Activated CD4-positive, alpha-beta T cell treated with anti-CD3 and anti-CD28 coated beads for 36 hours (primary cell): ENCODE measurements around the gene ACVR1. TPM values are rescaled to one million over a fixed set of nuclear protein-coding genes. Genes with fewer than 3 reads are reported as not detected.
"Not testable (repeated sequence)": the region's sequence is repeated elsewhere in the genome, so short reads cannot be mapped to it uniquely, and the experiment has no call there.

Experiments
- ATAC-seq: fragments of 200-7000 bp; cut with Tn5 transposase; one replicate; pipeline ENCODE4 v1.10.0; 2021; ENCODE audit warnings: mild to moderate bottlenecking, moderate library complexity
- CTCF ChIA-PET: fragments of 350-600 bp; sonication (Branson Sonifier 250); formaldehyde crosslinking; loops from one replicate; lab custom pipeline; 2021; ENCODE audit warnings: antibody characterized with exemption; lab: Charles Lee
- POLR2A ChIA-PET: fragments of 350-600 bp; sonication (Branson Sonifier 250); formaldehyde crosslinking; loops from one replicate; lab custom pipeline; 2021; ENCODE audit warnings: antibody characterized with exemption, inconsistent platforms; lab: Charles Lee
- DNase-seq: peaks from one replicate; pipeline ENCODE4 v3.0.0-alpha.2; 2020
- H3K27ac Mint-ChIP-seq: one replicate; pipeline ENCODE4 v1.8.0; 2021; ENCODE audit warnings: mixed read lengths
- H3K27me3 Mint-ChIP-seq: one replicate; pipeline ENCODE4 v1.8.0; 2021; ENCODE audit warnings: mixed read lengths
- H3K36me3 Mint-ChIP-seq: one replicate; pipeline ENCODE4 v1.8.0; 2021; ENCODE audit warnings: low read depth, mixed read lengths
- H3K4me1 Mint-ChIP-seq: one replicate; pipeline ENCODE4 v1.8.0; 2021; ENCODE audit warnings: mixed read lengths
- H3K4me3 Mint-ChIP-seq: one replicate; pipeline ENCODE4 v1.8.0; 2021; ENCODE audit warnings: mild to moderate bottlenecking, moderate library complexity, mixed read lengths
- H3K9me3 Mint-ChIP-seq: one replicate; pipeline ENCODE4 v1.8.0; 2021; ENCODE audit warnings: low read depth, mixed read lengths
- intact Hi-C, 2 experiments: fragments of 100-400 bp; cut with DNase I in 1 of 2; cut with micrococcal nuclease in 1 of 2; formaldehyde crosslinking; loops; one replicate each; pipeline versions ENCODE4 v1.14.2 to v1.15.1; 2022 to 2024; cut with DNase I, micrococcal nuclease
- total RNA-seq, 2 experiments: library from RNA; stranded (reverse); gene quantifications; one replicate each; pipeline ENCODE4 v1.2.3, GENCODE V29; 2021

The ACVR1 gene
- total RNA-seq, 2 experiments from 2014 or later, result 17.1 to 23.0 TPM

GRCh38 chr2:157720504-157720903, 155.6 kb downstream of the ACVR1 start:
- ChIA-PET CTCF (interaction anchor here (0.6 kb wide), 1 partner anchor 31 kb away, joined by 3 read pairs; no protein-coding TSS in a partner anchor), POLR2A (no interaction called here)
- Mint-ChIP-seq H3K27ac (no peak overlapping the region), H3K27me3 (no peaks in the 10 kb centered on the region), H3K36me3 (peaks cover 34% of the 10 kb centered on the region), H3K9me3 (peaks cover 15% of the 10 kb centered on the region), H3K4me1 (no peaks in the 10 kb centered on the region), H3K4me3 (no peak overlapping the region)
- intact Hi-C loops, result no loop called here
- DNase-seq, result no peak
- no peak for ATAC-seq

DNA sequence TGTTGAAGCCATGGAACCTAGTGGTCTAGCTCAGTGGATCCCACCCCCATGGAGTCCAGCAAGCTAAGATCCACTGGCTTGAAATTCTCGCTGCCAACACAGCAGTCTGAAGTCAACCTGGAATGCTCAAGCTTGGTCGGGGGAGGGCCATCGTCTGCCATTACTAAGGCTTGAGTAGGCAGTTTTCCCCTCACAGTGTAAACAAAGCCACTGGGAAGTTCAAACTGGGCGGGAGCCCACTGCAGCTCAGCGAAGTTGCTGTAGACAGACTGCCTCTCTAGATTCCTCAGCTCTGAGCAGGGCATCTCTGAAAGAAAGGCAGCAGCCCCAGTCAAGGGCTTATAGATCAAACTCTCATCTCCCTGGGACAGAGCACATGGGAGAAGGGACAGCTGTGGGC, 171.5 kb downstream of the ACVR1 start:
- ATAC-seq, H3K4me1 Mint-ChIP-seq, H3K36me3 Mint-ChIP-seq, H3K27ac Mint-ChIP-seq, H3K27me3 Mint-ChIP-seq, intact Hi-C loops, DNase-seq, H3K4me3 Mint-ChIP-seq: not testable (repeated sequence)
- ChIA-PET CTCF (interaction anchor here (0.6 kb wide), 1 partner anchor 76 kb away, joined by 5 read pairs; the partner anchor contains the start of gene ACVR1C), POLR2A (interaction anchor here (1.1 kb wide), 1 partner anchor 9 kb away, joined by 3 read pairs; no protein-coding TSS in a partner anchor)
- H3K9me3 Mint-ChIP-seq, result peaks cover 18% of the 10 kb centered on the region

DNA sequence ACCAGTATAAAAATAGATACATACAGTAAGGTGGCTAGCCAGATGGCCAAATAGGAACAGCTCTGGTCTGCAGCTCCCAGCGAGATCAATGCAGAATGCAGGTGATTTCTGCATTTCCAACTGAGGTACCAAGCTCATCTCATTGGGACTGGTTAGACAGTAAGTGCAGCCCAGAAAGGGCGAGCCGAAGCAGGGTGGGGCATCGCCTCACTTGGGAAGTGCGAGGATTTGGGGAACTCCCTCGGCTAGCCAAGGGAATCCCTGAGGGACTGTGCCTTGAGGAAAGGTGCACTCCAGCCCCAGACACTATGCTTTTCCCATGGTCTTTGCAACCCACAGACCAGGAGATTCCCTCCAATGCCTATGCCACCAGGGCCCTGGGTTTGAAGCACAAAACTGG, 172.0 kb downstream of the ACVR1 start:
- DNase-seq, H3K4me1 Mint-ChIP-seq, ATAC-seq, H3K4me3 Mint-ChIP-seq, intact Hi-C loops, H3K27me3 Mint-ChIP-seq, H3K27ac Mint-ChIP-seq, H3K36me3 Mint-ChIP-seq: not testable (repeated sequence)
- H3K9me3 Mint-ChIP-seq, result peaks cover 18% of the 10 kb centered on the region
- CTCF ChIA-PET, result interaction anchor here (0.6 to 1.0 kb wide), 3 partner anchors 35 to 320 kb away, joined by 3 to 6 read pairs (median 3); no protein-coding TSS in a partner anchor
- POLR2A ChIA-PET, result interaction anchor here (1.1 kb wide), 1 partner anchor 9 kb away, joined by 3 read pairs; no protein-coding TSS in a partner anchor

- ChIA-PET CTCF (no interaction called here), POLR2A (no interaction called here)
- intact Hi-C loops, result no loop called here
- peaks cover 12% of the 10 kb centered on the region for H3K9me3 Mint-ChIP-seq
- no peaks in the 10 kb centered on the region for H3K27me3 Mint-ChIP-seq
- DNase-seq (no peak), ATAC-seq (no peak)
- no peak overlapping the region for H3K4me3 Mint-ChIP-seq
- no peaks in the 10 kb centered on the region for H3K4me1 Mint-ChIP-seq
- H3K36me3 Mint-ChIP-seq, result peaks cover 5% of the 10 kb centered on the region
- no peak overlapping the region for H3K27ac Mint-ChIP-seq
Measured at GRCh38 chr2:157699806-157700205, 176.3 kb downstream of the ACVR1 start.

DNA sequence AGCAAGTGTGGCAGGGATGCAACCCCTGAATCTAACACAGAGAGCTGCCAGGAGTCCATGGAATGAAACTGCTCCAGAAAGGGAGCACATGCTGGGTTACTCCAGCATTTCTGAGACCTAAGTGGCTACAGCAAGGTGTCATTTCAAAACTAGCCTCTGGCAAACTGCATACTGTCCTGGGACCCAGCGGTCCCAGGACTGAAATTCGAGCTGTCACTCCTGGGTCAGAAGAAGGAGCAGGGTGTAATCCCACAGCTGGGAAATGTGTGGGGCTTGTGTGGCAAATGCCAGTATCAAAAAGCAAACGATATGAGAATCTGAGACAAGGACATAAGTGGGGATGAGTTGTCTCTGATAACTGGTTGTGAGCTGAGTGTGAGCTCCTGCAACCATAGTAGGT, 177.1 kb downstream of the ACVR1 start:
- POLR2A ChIA-PET, result no interaction called here
- CTCF ChIA-PET, result interaction anchor here (0.6 kb wide), 1 partner anchor 43 kb away, joined by 3 read pairs; no protein-coding TSS in a partner anchor

GRCh38 chr2:157698430-157698829, 177.7 kb downstream of the ACVR1 start:
- Mint-ChIP-seq H3K27me3 (no peaks in the 10 kb centered on the region), H3K4me3 (no peak overlapping the region), H3K36me3 (peaks cover 5% of the 10 kb centered on the region), H3K9me3 (peaks cover 12% of the 10 kb centered on the region), H3K4me1 (no peaks in the 10 kb centered on the region), H3K27ac (no peak overlapping the region)
- intact Hi-C loops, result no loop called here
- ChIA-PET CTCF (interaction anchor here (0.6 to 1.0 kb wide), 3 partner anchors 15 to 43 kb away, joined by 3 read pairs; no protein-coding TSS in a partner anchor), POLR2A (no interaction called here)
- DNase-seq (no peak), ATAC-seq (no peak)

More for the DNA sequence above, 177.1 kb downstream of the ACVR1 start:
- H3K36me3 Mint-ChIP-seq, result peaks cover 5% of the 10 kb centered on the region
- H3K9me3 Mint-ChIP-seq, result peaks cover 12% of the 10 kb centered on the region
- H3K27me3 Mint-ChIP-seq, result no peaks in the 10 kb centered on the region
- H3K27ac Mint-ChIP-seq, result no peak overlapping the region
- ATAC-seq (no peak), DNase-seq (no peak)
- intact Hi-C loops, result no loop called here
- H3K4me1 Mint-ChIP-seq, result no peaks in the 10 kb centered on the region
- H3K4me3 Mint-ChIP-seq, result no peak overlapping the region

GRCh38 chr2:157696036-157696435, 180.1 kb downstream of the ACVR1 start:
- intact Hi-C loops, result no loop called here
- H3K4me3 Mint-ChIP-seq, result no peak overlapping the region
- DNase-seq (no peak), ATAC-seq (no peak)
- H3K36me3 Mint-ChIP-seq, result peaks cover 3% of the 10 kb centered on the region
- no peaks in the 10 kb centered on the region for H3K4me1 Mint-ChIP-seq
- H3K27ac Mint-ChIP-seq, result no peak overlapping the region
- ChIA-PET CTCF (interaction anchor here (0.6 kb wide), 1 partner anchor 132 kb away, joined by 3 read pairs; no protein-coding TSS in a partner anchor), POLR2A (no interaction called here)
- no peaks in the 10 kb centered on the region for H3K27me3 Mint-ChIP-seq
- peaks cover 10% of the 10 kb centered on the region for H3K9me3 Mint-ChIP-seq

DNA sequence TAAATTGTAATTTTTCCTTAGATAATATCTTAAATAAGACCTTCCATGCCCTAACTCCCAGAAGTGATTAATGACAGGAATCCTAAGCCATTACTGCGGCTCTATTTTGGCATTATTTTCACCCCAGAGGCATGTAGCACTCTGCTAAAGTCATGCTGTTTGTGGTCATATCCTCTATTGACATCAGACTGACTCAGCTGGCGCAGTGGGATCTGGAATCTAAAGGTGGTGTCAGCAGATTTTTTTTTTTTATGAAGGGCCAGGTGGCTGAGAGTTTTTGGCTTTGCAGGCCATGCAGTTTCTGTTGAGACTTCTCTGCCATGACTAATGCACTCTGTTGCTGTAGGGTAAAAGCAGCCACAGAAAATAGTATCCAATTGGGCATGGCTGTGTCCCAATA, 183.4 kb downstream of the ACVR1 start:
- DNase-seq (no peak), ATAC-seq (no peak)
- Mint-ChIP-seq H3K4me3 (no peak overlapping the region), H3K36me3 (no peaks in the 10 kb centered on the region), H3K27ac (no peak overlapping the region), H3K27me3 (no peaks in the 10 kb centered on the region), H3K9me3 (no peaks in the 10 kb centered on the region), H3K4me1 (no peaks in the 10 kb centered on the region)
- intact Hi-C loops, result no loop called here
- POLR2A ChIA-PET, result no interaction called here
- CTCF ChIA-PET, result no interaction called here

DNA sequence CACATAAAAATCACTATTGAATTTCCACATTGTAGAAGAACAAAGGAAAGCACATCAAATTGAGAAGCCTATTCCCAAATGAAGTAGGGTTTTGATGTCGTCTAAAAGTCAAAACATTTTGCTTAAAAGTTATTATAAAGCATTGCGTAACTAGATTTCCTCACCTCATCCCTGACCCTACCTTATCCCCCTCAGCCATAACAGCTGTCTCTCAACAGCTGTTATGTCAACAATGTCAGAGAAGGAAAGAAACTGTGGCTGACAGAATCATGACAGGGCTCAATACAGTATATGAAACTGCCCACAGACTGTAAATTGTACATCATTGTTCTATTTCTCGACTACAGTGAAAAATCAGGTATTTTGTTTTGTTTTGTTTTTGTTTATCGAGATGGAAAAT, 184.4 kb downstream of the ACVR1 start:
- Mint-ChIP-seq H3K4me3 (no peak overlapping the region), H3K9me3 (no peaks in the 10 kb centered on the region), H3K27me3 (peaks cover 2% of the 10 kb centered on the region), H3K36me3 (no peaks in the 10 kb centered on the region), H3K27ac (no peak overlapping the region), H3K4me1 (no peaks in the 10 kb centered on the region)
- DNase-seq, result no peak
- ChIA-PET CTCF (no interaction called here), POLR2A (no interaction called here)
- ATAC-seq, result no peak
- intact Hi-C loops, result no loop called here

DNA sequence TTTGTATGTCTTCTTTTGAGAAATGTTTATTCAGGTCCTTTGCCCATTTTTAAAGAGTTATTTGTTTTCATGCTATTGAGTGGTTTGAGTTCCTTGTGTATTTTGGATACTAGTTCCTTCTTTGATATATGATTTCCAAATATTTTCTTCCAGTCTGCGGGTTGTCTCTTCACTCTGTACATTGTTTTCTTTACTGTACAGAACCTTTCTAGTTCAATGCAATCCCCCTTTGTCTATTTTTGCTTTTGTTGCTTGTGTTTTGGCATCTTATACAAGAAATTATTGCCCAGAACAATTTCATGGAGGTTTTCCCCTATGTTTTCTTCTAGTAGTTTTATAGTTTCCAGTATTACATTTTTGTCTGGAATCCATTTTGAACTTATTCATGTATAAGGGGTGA, 185.0 kb downstream of the ACVR1 start:
- Mint-ChIP-seq H3K36me3 (no peaks in the 10 kb centered on the region), H3K4me3 (no peak overlapping the region), H3K27me3 (peaks cover 2% of the 10 kb centered on the region), H3K27ac (no peak overlapping the region), H3K9me3 (no peaks in the 10 kb centered on the region), H3K4me1 (no peaks in the 10 kb centered on the region)
- DNase-seq (no peak), ATAC-seq (no peak)
- ChIA-PET CTCF (no interaction called here), POLR2A (no interaction called here)
- intact Hi-C loops, result no loop called here
